Measurements from ENCODE around the gene RECQL5. TPM values are rescaled to one million over a fixed set of nuclear protein-coding genes. Genes with fewer than 3 reads are reported as not detected.

Gene RECQL5
- total and polyA plus RNA-seq, 2 donors (not counting 1 experiment from before 2014, with no cell fraction given), result 8.4 to 26.3 TPM

- H2AFZ ChIP-seq (ENCODE audit: low read length), result no peak overlapping the region
- no peaks in the 10 kb centered on the region for H3K27me3 ChIP-seq (ENCODE audit: control insufficient read depth, insufficient read depth, low read length)
- peaks cover 4% of the 10 kb centered on the region for H3K36me3 ChIP-seq (ENCODE audit: control insufficient read depth, insufficient read depth, low read length)
- no peaks in the 10 kb centered on the region for H4K20me1 ChIP-seq (ENCODE audit: control insufficient read depth, extremely low read depth, insufficient read depth, low read length)
- no peaks in the 10 kb centered on the region for H3K4me1 ChIP-seq (ENCODE audit: control insufficient read depth, extremely low read depth, insufficient read depth, low read length)
- H3K79me2 ChIP-seq (ENCODE audit: control insufficient read depth, insufficient read depth, low read length), result no peaks in the 10 kb centered on the region
- DNase-seq (ENCODE audit: low read depth in 2 of 2), result no peak
- no peak for TF ChIP-seq CTCF (conservative IDR thresholded peaks at IDR 0.05 in 1 of 2, IDR thresholded peaks at IDR 0.05 in 1 of 2; ENCODE audit: low read depth in 1 of 2, low read length in 2 of 2)
- H3K4me2 ChIP-seq (ENCODE audit: extremely low read depth, insufficient read depth, low read length), result no peak overlapping the region
- no peak overlapping the region for H3K4me3 ChIP-seq (replicated peaks in 1 of 4; ENCODE audit: control extremely low read depth in 1 of 4, insufficient read depth in 1 of 4, low read depth in 3 of 4, low read length in 4 of 4)
- H3K9ac ChIP-seq (ENCODE audit: insufficient read depth, low read length), result no peak overlapping the region
- H3K9me3 ChIP-seq (ENCODE audit: control insufficient read depth, insufficient read depth, low read depth, low read length), result no peaks in the 10 kb centered on the region
- H3K27ac ChIP-seq (ENCODE audit: insufficient read depth, low read length), result no peak overlapping the region
Measured at GRCh38 chr17:75647921-75648320, 19.0 kb downstream of the RECQL5 start.

GRCh38 chr17:75647061-75647460 is 19.9 kb downstream of the RECQL5 start:
- no peaks in the 10 kb centered on the region for H3K27me3 ChIP-seq (ENCODE audit: control insufficient read depth, insufficient read depth, low read length)
- H3K4me3 ChIP-seq (replicated peaks in 1 of 4; ENCODE audit: control extremely low read depth in 1 of 4, insufficient read depth in 1 of 4, low read depth in 3 of 4, low read length in 4 of 4), result no peak overlapping the region
- H3K4me2 ChIP-seq (ENCODE audit: extremely low read depth, insufficient read depth, low read length), result no peak overlapping the region
- no peak for DNase-seq (ENCODE audit: low read depth in 2 of 2)
- peaks cover 4% of the 10 kb centered on the region for H3K36me3 ChIP-seq (ENCODE audit: control insufficient read depth, insufficient read depth, low read length)
- H3K27ac ChIP-seq (ENCODE audit: insufficient read depth, low read length), result no peak overlapping the region
- no peaks in the 10 kb centered on the region for H3K4me1 ChIP-seq (ENCODE audit: control insufficient read depth, extremely low read depth, insufficient read depth, low read length)
- no peak overlapping the region for H2AFZ ChIP-seq (ENCODE audit: low read length)
- H3K9me3 ChIP-seq (ENCODE audit: control insufficient read depth, insufficient read depth, low read depth, low read length), result no peaks in the 10 kb centered on the region
- H3K79me2 ChIP-seq (ENCODE audit: control insufficient read depth, insufficient read depth, low read length), result no peaks in the 10 kb centered on the region
- TF ChIP-seq CTCF (conservative IDR thresholded peaks at IDR 0.05 in 1 of 2, IDR thresholded peaks at IDR 0.05 in 1 of 2; ENCODE audit: low read depth in 1 of 2, low read length in 2 of 2), result no peak
- no peaks in the 10 kb centered on the region for H4K20me1 ChIP-seq (ENCODE audit: control insufficient read depth, extremely low read depth, insufficient read depth, low read length)
- H3K9ac ChIP-seq (ENCODE audit: insufficient read depth, low read length), result no peak overlapping the region

- H3K79me2 ChIP-seq (ENCODE audit: control insufficient read depth, insufficient read depth, low read length), result no peaks in the 10 kb centered on the region
Measured at GRCh38 chr17:75646638-75646992, 20.3 kb downstream of the RECQL5 start.

More at GRCh38 chr17:75646638-75646992, 20.3 kb downstream of the RECQL5 start:
- DNase-seq (ENCODE audit: low read depth in 2 of 2), result no peak
- no peak overlapping the region for H3K4me2 ChIP-seq (ENCODE audit: extremely low read depth, insufficient read depth, low read length)
- no peaks in the 10 kb centered on the region for H3K9me3 ChIP-seq (ENCODE audit: control insufficient read depth, insufficient read depth, low read depth, low read length)
- no peak overlapping the region for H3K4me3 ChIP-seq (replicated peaks in 1 of 4; ENCODE audit: control extremely low read depth in 1 of 4, insufficient read depth in 1 of 4, low read depth in 3 of 4, low read length in 4 of 4)
- no peak overlapping the region for H3K27ac ChIP-seq (ENCODE audit: insufficient read depth, low read length)
- TF ChIP-seq EZH2 (IDR thresholded peaks at IDR 0.05; ENCODE audit: low read length, missing control alignments), result no peak
- peaks cover 4% of the 10 kb centered on the region for H3K36me3 ChIP-seq (ENCODE audit: control insufficient read depth, insufficient read depth, low read length)
- no peaks in the 10 kb centered on the region for H4K20me1 ChIP-seq (ENCODE audit: control insufficient read depth, extremely low read depth, insufficient read depth, low read length)
- no peaks in the 10 kb centered on the region for H3K4me1 ChIP-seq (ENCODE audit: control insufficient read depth, extremely low read depth, insufficient read depth, low read length)
- no peaks in the 10 kb centered on the region for H3K27me3 ChIP-seq (ENCODE audit: control insufficient read depth, insufficient read depth, low read length)
- no peak overlapping the region for H2AFZ ChIP-seq (ENCODE audit: low read length)
- no peak overlapping the region for H3K9ac ChIP-seq (ENCODE audit: insufficient read depth, low read length)

Data from fibroblast of lung (primary cell).